ENCODE measurements around the gene DLGAP1.

DNA sequence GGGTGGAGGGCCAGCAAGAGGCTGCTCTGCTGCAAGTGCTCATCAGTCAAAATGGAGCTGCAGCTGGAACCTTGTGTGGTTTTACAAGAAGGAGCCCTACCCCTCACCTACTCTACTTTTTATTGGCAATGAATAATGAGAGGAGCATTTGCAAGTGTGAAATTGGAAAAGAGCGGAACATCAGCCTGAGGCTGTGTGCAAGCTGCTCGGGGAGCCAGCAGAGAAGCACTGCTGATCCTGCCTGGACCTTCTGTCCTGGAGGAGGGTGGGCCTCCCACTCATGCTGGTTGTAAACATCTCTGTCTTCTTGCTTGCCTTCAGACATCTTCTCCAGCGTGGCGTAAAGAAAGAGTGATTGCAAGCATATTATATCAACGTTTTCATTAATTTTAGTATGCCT, 256.2 kb downstream of the DLGAP1 start:
- TF ChIP-seq CTCF (IDR thresholded peaks at IDR 0.05; ENCODE audit: low read depth, low read length) (no peak), EZH2phosphoT487 (IDR thresholded peaks at IDR 0.05; ENCODE audit: low read depth) (no peak)
